ENCODE results near the gene HABP4.

HABP4 gene

DNA sequence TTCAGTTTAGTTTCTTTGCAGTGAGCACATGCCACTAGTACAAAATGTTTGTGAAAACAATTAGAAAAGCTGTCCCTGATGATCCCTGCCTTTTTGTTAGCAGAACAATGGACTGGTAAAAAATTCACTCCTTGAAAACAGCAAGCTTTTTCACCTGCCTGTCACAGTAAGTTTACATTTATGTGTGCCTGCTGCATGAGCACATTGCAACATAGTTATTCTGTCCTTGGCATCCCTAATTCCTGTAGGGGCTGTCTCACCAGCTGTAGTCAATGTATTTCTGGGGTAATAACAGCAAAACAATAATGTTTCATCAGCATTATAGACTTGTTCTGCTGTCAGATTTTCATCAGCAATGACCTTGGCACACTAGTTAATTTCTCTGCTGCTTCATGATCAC, 20.2 kb upstream of the HABP4 start:
- H3K4me3 ChIP-seq (ENCODE audit: low read length) = no peak overlapping the region
- no peak for DNase-seq (ENCODE audit: low read depth, low spot score)

DNA sequence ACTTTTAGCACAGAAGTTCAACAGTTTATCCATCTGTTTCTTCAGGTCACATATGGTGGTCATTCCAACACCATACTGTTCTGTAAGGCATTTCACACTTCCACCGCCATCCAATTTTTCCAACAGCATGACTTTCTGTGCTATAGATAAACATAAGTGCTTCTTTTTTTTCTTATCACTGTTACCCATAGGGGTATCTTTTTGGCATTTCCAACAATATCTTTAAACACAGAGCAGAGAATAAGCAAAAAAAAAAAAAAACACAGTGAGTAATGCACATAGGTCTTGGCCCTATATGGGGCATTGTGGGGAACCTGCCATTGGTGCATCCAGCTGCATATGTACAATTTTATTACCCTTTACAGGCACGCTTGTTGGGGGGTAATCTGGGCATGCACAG, 19.6 kb upstream of the HABP4 start:
- DNase-seq (ENCODE audit: low read depth, low spot score) = no peak
- no peak overlapping the region for H3K4me3 ChIP-seq (ENCODE audit: low read length)

DNA sequence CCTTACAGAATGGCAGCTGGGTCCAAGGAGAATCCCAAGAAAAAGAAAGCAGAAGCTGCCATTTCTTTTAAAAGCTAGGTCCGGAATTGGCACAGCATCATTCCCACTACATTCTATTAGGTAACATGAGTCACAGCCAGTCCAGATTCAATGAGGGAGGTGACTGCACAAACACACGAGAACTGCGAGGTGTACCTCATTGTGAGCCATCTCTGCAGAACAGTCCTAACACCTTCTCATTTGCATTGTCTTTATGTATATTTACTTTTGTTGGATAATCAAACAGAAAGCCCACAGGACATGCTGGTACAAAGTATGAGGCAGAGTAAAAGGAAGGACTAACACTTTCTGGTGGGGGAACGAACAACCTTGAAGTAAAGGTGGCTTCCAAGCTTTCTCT, 14.6 kb upstream of the HABP4 start:
- DNase-seq (ENCODE audit: low read depth, low spot score) = no peak
- no peak overlapping the region for H3K4me3 ChIP-seq (ENCODE audit: low read length)

DNA sequence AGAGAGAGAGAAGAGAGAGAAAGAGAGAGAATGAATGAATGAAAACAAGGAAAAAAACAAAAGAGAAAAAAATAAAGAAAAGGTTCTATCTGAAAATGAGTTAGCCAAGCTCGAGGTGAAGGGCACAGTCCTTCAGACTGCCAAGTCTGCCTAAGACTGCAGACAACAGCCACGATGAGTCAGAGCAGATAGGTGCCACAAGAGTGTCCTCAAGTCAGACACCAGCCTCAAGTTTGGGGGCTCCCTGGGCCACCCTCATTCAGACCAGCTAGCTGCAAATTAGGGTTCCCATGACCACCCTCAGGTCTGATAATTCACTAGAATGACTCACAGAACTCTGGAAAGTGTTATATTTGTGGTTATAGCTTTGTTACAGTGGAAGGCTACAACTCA, 13.9 kb upstream of the HABP4 start:
- H3K4me3 ChIP-seq (ENCODE audit: low read length) = no peak overlapping the region
- no peak for DNase-seq (ENCODE audit: low read depth, low spot score)

DNA sequence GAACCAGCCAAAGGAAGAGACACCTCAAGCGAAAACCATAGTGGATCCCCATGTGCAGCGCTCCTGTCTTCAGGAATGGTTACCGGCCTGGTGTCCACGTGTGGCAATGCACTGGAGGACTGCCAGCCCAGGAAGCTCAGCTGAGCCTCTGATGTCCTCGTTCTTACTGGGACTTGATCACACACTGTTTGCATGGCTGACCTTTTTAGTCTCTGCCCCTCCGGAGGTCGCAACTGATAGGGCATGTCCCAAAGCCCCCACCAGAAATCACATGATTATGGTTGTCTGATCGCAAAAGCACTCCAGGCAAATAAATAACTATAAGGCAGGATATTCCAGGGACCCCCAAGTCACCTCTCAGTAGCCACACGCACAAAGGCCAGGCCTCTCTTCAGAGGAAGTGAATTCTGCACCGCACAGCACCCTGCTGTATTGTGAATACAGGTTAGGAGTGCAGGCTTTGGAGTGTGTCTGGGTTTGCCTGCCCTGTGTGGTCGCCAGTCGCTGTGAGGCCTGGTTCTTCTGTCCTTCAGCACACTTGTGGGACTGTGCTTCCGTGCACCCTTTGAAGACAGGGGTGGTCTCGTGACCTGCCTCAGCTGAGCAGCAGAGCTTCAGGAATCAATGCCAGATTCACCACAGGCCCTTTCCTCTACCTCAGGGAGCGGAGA, 13.4 kb upstream of the HABP4 start:
- no peak overlapping the region for H3K4me3 ChIP-seq (ENCODE audit: low read length)
- DNase-seq (ENCODE audit: low read depth, low spot score) = no peak

DNA sequence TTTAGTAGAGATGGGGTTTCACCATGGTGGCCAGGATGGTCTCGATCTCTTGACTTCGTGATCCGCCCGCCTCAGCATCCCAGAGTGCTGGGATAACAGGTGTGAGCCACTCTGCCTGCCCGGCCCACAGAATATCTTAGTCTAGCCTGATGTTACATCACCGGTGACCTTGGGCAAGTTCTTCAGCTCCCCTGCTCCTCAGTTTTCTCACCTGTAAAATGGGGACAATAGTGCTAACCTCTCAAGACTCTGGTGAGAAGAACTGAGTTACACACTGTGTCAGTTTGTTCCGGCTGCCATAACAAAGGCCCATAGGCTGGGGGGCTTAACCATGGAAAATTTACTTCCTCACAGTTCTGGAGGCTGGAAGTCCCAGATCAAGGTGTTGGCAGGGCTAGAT, 12.5 kb upstream of the HABP4 start:
- no peak overlapping the region for H3K4me3 ChIP-seq (ENCODE audit: low read length)
- no peak for DNase-seq (ENCODE audit: low read depth, low spot score)

DNA sequence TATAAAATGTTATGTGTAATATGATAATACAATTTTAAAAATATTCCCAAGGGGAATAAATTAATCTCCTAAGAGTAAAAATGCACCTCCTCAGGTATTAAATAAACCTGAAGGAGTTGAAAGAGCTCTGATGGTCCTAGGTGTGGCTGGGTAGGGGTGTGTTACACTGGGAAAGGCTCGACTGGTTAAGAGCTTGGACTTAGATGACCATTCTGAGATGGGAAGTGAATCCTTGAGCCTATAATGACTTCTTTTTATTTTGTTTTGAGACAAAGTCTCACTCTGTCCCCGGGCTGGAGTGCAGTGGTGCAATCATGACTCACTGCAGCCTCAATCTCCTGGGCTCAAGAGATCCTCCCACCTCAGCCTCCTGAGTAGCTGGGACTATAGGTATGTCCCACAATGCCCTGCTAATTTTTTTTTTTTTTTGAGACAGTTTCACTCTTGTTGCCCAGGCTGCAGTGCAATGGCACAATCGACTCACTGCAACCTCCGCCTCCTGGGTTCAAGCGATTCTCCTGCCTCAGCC, 9.2 kb upstream of the HABP4 start:
- no peak overlapping the region for H3K4me3 ChIP-seq (ENCODE audit: low read length)
- DNase-seq (ENCODE audit: low read depth, low spot score) = no peak

DNA sequence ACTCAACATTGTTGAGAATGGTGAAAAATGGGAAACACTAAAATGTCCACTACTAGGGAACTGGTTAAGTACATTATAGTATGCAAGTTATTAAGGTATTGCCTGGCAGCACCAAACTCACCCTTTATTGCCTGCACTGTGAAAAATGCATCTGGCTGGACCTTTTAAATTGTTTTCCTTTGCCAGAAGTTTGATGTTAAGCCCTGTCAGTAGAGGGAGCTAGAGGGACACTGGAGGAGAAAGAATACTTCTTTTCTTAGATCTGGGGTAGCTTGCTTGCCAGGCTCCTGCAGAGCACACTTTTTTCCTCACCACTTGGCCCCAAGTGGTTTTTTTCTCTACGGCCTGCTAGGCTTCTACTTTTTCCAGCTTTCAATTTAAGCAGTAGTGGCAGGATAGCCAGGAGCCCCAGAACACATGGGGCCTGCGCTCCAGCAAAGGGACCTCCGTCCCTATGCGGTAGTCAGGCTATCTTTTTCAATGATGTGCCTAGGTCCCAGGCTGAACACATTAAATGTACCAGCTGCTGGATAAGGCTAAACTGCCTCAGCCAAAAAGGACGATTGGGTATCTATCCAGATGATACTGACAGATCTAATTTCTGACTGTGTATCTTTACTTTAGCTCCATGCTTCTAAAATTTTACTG, 8.0 kb upstream of the HABP4 start:
- H3K4me3 ChIP-seq (ENCODE audit: low read length) = no peak overlapping the region
- peak; percentile 55 for DNase-seq (ENCODE audit: low read depth, low spot score)

DNA sequence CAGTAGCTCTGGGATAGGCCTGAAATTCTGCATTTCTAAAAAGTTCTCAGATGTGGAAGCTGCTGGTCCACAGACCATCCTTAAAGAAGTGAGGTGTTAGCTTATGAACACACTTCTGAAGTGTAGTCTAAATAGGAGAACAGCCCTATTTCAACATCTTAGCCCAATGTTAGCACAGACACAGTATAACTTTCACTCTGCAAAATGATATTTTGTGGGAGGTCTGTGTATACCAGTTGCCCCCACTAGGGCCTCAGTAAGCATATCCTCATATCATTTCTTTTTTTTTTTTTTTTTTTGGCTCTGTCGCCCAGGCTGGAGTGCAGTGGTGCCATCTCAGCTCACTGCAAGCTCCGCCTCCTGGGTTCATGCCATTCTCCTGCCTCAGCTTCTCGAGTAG, 7.5 kb upstream of the HABP4 start:
- H3K4me3 ChIP-seq (ENCODE audit: low read length) = no peak overlapping the region
- DNase-seq (ENCODE audit: low read depth, low spot score) = no peak

DNA sequence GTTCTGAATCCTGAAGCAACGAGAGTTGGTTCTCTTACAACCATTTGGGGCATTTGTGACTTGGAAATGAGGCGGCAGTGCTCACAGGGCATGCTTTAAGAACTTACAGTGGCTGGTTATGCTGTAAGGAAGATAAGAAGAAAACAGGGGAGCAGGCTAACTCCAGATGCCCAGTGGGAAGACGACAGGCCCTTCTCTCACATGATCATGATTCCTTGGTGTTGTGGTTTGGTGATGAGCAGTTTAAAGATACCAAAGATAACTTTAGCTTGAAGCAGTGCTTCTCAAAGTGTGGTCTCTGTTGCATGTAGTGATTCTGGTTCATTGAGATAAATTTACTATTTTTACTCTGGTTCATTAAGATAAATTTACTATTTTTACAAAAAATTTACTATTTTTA, 2.6 kb upstream of the HABP4 start:
- no peak overlapping the region for H3K4me3 ChIP-seq (ENCODE audit: low read length)
- DNase-seq (ENCODE audit: low read depth, low spot score) = no peak

DNA sequence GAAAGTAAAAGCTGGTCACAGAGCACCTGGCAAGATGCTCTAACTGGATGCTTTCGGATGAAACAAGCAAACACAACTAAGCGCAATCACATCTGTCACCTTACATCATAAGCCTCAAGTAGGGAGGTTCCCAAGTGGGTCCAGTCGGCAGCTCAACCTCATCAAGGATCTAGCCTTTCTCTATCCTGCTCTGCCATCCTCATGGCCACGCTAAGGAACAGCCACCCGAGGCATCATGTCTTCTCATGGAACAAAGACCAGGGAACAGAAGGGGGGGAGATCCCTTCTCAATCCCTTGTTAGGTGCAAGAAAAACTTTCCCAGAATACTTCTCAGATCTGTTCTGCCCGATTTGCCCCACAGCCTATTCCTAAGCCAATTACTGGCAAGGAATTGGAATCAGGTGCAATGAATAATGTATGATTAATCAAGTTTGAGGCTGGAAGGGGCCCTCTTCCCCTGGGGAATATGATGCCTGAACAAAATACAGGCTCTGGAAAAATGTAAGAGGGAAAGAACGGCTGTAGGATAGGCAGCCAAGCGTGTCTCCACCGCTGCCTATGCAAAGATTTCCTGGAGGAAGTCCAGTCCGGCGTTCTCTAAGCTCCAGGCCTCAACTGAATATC, 1.3 kb upstream of the HABP4 start:
- H3K4me3 ChIP-seq (ENCODE audit: low read length) = no peak overlapping the region
- no peak for DNase-seq (ENCODE audit: low read depth, low spot score)

DNA sequence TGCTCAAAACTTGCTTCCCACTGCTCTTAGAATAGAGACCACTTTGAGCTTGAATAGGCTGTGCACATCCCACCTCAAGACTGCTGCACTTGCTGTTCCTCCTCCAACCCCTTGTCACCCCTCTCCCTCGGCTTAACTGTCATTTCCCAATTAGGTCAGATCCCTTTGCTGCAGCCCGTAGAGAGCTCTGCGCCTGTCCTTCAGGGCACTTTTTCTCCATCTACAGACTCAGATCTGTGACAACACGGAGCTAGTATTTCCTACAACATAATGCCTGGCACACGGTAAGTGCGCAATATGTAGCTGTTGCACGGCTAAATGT, 485 bp upstream of the HABP4 start:
- DNase-seq (ENCODE audit: low read depth, low spot score) = no peak
- H3K4me3 ChIP-seq (ENCODE audit: low read length) = peak overlapping the region; percentile 64

DNA sequence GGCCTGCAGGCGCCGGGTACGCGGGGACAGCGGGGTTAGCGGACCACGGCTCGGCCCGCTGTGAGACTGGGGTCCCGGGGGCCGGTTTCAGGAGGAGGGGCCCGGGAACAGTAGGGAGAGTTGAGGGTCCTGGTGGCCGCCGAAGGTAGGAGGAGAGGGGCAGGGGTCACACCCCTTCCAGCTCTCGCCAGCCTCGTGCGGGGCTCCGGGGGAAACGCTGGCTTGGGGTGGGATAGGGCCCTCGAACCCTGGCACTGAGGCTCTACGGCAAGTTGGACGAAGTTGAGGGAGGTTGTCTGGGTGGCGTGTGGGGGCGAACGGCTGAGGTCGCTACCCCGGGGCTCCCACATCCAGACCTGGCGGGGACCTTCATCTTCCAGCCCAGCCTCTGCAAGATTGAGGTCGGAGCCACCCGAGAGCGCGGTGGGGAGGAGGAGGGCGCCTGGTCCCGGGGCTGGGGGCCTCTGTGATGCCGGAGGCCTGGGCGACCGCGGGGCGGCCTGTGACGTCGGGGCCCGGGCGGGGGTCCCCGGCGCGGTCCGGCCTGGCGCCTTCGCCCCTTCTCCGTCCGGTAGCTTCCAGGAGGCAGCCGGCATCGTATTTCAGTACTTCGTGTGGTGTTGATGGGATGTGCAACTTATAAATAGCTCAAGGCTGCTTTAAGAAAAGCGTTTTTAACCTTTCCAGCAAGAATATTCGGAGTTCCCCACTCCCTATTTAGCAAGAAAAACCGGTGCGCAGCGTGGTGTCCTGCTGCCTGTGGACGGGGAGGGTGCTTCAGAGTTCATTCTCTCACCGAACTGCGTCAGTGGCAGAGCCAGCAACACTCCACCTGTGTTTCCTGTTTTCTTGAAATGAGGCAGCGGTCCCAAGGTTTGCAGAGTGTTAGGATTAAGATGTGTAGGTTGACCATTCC, 902 bp downstream of the HABP4 start:
- no peak for DNase-seq (ENCODE audit: low read depth, low spot score)
- H3K4me3 ChIP-seq (ENCODE audit: low read length) = peak overlapping the region; percentile 63

DNA sequence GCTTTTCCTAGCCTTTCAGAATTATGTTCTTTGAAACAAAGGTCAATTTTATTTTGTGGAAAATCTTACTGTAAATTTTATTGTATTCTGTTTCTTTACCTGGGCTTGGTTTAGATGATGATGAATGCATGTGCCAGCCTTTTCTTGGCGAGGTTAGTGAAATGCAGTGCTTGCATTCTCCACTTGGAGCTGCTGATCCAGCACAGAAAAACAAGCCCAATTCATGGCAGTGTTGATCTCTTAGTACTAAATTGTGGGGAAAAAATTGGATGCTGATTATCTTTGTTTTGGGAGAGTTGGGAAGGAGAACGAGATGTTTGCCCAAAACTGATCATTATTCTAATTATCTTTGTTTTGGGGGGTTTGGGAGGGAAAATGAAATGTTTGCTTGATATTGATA, 3.7 kb downstream of the HABP4 start:
- no peak overlapping the region for H3K4me3 ChIP-seq (ENCODE audit: low read length)
- DNase-seq (ENCODE audit: low read depth, low spot score) = no peak

DNA sequence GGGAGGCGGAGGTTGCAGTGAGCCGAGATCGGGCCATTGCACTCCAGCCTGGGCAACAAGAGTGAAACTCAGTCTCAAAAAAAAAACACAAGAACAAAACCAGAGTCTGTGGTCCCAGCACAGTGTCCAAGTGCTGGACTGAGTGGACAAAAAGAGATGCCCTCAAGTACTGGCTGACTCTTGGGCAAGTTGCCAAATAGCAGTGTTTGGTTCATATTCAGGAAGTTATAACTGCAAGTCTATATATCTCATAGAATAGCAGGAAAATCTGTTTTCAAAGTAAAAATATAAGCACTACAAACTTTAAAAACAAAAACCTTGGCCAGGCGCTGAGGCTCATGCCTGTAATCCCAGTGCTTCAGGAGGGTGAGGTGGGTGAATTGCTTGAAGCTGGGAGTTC, 7.3 kb downstream of the HABP4 start:
- no peak for DNase-seq (ENCODE audit: low read depth, low spot score)
- no peak overlapping the region for H3K4me3 ChIP-seq (ENCODE audit: low read length)

DNA sequence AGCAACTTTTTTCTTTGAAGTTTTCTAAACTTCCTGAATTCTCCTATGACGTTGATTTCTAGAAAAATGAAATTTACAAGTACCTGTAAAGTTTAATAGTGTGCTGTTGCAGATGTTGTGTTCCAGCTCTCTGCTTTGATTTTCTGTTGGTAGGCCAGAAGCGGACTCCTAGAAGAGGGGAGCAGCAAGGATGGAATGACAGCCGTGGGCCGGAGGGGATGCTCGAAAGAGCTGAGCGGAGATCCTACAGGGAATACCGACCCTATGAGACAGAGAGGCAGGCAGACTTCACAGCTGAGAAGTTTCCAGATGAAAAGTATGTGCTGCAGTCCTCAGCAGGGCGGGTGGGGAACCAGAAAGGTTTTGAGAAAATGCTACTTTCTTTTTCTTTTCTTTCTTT, 8.3 kb downstream of the HABP4 start:
- no peak overlapping the region for H3K4me3 ChIP-seq (ENCODE audit: low read length)
- no peak for DNase-seq (ENCODE audit: low read depth, low spot score)

DNA sequence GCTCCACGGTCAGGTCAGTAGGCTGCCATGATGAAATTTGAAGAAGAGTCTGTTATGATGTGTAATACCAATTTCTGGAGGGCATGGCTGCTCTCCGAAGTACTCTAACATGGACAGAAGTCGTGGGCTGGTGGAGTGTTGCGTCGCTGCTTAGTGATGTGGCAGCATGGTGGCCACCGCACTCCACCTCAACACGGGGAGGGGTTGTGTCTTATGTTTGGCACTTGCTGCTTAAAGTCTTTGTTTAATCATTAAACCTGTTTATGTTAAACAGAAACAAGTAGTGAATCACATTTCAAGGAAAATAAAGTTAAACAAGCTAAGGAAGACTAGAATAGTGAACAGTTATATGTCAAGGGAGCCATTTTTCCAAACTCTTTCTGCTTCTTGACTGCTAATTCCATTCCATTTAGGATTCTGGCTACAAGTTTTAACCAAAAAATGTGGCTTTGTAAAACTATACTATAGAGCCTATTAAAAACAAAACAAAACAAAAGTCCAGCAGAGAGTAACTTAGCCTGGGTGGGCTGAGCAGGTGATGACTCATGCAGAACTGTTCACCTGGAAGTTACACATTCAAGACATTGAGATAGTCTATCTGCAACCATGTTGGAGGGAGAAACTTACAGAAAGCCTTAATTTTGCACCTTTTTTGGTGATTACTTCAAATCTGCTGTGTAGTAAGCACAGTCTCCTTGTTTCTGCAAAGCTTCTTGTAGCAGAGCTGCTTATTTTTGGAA, 9.5 kb downstream of the HABP4 start:
- no peak for DNase-seq (ENCODE audit: low read depth, low spot score)
- no peak overlapping the region for H3K4me3 ChIP-seq (ENCODE audit: low read length)

DNA sequence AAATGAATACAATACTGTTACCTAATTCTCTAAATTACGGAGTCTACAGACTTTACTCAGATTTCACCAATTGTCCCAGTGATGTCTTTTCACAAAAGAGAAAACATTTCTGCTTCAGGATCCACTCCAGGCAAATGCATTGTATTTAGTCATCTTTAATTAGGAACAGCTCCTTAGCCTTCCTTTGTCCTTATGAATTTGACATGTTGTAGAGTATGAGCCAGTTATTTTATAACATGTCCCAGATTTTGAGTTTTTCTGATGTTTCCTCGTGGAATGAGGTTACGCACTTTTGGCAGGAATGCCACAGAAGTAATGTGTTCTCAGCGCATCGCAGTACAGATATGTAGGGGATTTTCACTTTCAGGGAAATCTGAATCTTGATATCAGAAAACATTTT, 10.5 kb downstream of the HABP4 start:
- H3K4me3 ChIP-seq (ENCODE audit: low read length) = no peak overlapping the region
- no peak for DNase-seq (ENCODE audit: low read depth, low spot score)

DNA sequence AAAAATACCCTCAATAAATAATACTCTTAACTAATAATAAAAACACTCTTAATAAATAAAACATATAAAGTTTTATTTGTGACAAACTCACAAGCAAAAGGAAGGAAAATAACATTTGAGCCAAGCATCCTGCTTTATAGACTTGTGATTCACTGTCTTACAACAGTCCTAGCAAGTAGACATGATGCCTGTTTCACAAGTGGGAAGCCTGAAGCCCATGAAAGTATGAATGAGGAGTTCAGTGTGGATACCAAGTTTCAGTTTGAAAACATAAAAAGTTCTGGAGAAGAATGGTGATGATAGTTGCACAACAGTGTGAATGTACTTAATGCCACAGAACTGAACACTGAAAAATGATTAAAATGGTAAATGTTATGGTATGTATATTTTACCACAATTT, 10.9 kb downstream of the HABP4 start:
- no peak overlapping the region for H3K4me3 ChIP-seq (ENCODE audit: low read length)
- DNase-seq (ENCODE audit: low read depth, low spot score) = no peak

Data from Jurkat, Clone E6-1 (cell line).